CD4-positive, alpha-beta T cell treated with Interleukin-1 beta for 1 hour (primary cell): ENCODE measurements around the gene ISM2.
"Not testable (repeated sequence)": the region's sequence is repeated elsewhere in the genome, so short reads cannot be mapped to it uniquely, and the experiment has no call there.

Experiments used
- DNase-seq, 2 donors: peaks; one replicate each; pipeline ENCODE4 v3.0.0-alpha.2; 2020 to 2022

ISM2 gene

DNA sequence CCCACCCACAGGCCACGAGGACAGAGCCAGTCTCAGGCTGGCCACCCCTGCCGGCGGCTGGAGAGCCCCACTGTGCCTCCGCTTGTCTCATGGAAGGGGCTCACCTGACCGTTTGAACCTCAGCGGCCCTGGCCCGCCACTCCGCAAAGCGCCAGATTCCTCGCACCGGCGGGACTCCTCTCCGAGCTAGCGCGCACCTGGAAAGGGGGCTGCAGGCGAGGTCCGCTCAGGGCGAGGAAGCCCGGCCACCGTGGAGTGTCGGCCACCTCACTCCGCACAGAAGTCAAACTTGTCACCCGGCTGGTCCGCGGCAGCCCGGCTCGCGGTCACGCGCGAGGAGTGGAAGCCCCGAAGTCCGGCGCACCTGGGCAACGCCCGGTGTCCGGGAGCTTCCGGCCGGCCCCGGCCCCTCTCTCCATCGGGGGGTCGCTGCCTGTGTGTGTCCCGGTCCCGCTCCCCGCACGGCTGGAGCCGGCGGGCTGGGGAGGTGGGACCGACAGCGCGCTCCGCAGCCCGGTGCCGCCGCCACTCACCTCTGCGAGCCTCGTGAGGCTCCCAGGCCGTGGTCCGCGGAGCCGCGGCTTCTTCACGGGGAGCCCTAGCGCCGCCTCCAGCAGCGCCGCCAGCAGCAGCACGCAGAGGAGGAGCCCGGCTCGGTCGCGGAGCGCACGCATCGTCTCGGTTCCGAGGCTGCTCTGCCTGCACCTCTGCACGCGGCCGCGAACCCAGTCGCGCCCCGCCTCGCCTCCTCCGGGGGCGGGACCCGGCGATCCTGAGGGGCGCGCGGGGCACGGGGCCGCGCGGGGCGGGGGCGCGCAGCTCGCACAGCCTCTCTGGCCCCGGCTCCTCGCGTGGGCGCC lies at the start of gene ISM2:
ISM2 (minus strand) TSS at position 697 of the 860 bp plus-strand sequence; CDS start at position 674, 23 bp downstream.
- peak; percentile 13 to 20 for DNase-seq

GRCh38 chr14:77547512-77548180 lies 49.0 kb upstream of the ISM2 start:
- no peak for DNase-seq

GRCh38 chr14:77545171-77545570 lies 46.6 kb upstream of the ISM2 start:
- DNase-seq = not testable (repeated sequence)

DNA sequence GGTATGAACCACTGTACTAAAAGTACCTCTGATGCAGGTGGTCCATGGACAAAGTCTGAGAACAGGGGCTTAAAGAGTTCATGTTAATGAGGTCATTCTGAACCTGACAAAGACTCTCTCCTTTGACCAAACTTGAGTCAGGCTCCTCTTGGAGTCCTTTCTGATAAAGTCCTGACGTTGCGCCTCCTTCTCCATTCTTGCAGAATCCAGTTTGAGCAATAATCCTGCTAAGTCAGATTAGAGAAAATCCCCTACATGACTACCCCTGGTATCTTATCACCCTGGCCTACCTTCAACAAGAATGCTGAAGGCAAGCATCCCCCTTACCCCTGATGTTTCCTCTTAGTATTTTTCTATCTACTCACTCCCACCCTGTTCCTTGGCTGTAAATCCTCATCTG lies 46.0 kb upstream of the ISM2 start:
- no peak for DNase-seq

DNA sequence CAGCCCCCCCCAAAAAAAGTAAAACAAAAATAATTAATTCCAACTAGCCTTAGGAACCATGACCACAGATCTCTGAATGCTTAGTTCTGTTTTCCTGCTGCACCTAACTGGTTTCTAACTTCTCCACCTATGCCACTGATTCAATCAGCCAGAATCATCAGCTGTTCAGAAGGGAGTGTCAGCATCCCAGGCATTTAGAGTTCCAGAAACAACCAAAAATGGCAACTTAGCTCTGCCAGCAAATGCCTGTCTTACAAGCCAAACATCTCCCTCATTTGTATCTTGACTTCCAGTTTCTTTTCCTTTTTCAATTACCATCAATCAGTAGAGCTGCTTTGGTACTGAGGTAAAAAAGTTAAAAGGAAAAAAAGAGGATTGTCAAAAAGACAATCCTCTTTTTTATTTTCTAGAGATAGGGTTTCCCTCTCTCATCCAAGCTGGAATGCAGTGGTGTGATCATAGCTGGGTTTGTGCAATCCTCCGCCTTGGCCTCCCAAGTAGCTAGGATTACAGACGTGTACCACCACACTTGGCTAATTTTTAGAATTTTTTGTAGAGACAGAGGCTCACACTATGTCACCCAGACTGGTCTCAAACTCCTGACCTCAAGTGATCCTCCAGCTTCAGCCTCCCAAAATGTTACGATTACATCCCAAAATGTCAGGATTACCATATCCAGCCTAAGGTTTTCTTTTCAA lies 45.2 kb upstream of the ISM2 start:
- DNase-seq = no peak

DNA sequence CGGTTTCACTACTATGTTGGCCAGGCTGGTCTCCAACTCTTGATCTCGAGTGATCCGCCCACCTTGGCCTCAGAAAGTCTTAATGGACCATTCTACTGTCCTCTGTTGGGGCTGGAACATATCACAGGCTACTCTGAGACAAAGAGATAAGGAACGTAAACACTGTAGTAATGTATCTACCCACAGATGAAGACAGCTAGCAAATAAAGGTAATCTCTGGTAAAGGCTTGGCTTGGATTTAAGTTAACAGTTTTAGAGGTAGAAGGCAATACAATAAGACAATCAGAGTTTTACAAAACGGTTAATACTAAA lies 44.6 kb upstream of the ISM2 start:
- no peak for DNase-seq

DNA sequence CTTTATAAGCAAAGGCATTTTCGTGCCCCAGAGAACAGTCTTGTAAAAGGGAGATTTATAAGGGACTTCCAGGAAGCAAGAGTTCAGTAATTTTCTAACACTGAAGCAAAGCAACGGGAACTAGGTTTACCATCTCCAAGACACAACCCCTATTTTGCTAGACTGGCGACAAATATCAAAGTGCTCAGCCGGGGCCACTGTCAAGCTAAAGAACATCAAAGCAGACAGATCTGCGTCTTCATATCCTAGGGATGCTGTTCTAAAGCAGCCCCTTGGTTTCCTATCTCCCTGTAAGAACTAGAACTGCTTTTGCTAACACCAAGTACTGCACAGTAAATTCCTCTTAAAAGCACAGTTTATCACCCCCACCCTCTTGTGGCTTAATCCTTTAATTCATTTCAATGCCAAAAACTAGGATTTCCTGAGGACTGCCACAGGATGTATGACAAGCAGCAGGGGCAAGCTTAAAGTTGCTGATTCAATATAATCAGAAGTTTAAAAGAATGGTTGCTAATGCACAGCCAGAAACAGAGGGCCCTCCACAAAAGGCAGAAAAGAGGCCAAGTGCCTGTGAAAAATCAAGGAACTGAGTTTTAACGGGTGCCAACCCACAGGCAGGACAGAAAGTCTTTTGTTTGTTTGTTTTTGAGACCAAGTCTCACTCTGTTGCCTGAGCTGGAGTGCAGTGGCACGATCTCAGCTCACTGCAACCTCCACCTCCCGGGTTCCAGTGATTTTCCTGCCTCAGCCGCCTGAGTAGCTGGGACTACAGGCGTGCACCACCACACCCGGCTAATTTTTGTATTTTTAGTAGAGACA lies 44.0 kb upstream of the ISM2 start:
- DNase-seq = no peak

DNA sequence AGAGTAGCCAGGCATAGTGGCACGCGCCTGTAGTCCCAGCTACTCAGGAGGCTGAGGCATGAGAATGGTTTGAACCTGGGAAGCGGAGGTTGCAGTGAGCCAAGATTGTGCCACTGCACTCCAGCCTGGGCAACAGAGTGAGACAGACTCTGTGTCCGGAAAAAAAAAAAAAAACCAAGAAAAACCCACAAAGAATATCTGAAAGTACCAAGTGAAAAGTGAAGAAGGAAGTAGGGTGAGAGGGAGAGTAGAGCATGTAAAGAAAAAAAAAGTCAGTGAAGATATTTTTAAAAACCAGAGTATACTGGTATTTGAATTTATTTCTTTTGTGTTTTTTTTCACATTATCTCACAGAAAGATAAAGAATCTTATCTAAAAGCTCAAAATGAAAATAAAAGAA lies 43.3 kb upstream of the ISM2 start:
- DNase-seq = no peak

GRCh38 chr14:77536951-77537350 lies 38.3 kb upstream of the ISM2 start:
- DNase-seq = not testable (repeated sequence)

- DNase-seq = no peak
These were observed 32.5 kb upstream of the ISM2 start for GRCh38 chr14:77531071-77531470.

GRCh38 chr14:77529963-77530362 lies 31.3 kb upstream of the ISM2 start:
- DNase-seq = no peak

- DNase-seq = no peak
These were observed 30.6 kb upstream of the ISM2 start for GRCh38 chr14:77529213-77529612.

- DNase-seq = not testable (repeated sequence)
These were observed 30.1 kb upstream of the ISM2 start for GRCh38 chr14:77528701-77529100.

DNA sequence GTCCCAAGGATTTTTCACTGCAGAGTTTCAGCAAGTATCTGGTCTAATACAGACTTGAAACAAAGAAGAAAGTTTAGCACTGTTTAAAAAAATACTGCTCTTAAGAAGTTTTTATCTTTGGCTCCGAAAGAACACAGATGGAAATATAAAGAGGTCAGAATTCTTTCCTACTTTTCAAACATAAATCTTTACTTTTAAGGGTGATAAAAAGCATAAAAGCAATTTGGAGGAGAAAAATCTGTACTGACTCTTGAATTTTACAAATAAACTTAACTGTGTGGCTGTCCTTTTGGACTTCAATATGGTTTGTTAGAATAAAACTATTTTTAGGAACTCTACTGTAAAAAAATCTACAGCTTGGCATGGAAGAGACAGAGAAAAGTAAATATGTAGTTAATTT lies 27.6 kb upstream of the ISM2 start:
- no peak for DNase-seq

DNA sequence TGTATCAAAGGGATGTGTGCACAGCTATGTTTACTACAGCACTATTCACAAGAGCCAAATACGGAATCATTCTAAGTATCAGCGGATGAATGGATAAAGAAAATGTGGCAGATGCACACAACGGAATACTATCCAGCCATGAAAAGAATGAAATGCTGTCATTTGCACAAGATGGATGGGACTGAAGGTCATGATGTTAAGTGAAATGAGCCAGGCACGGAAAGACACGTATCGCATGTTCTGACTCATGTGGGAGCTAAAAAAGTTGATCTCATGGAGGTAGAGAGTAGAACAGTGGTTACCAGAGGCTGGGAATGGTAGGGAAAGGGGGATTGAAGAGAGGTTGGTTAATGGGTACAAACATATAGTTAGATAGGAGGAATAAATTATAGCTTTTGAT lies 25.9 kb upstream of the ISM2 start:
- no peak for DNase-seq

GRCh38 chr14:77523109-77523508 lies 24.5 kb upstream of the ISM2 start:
- DNase-seq = no peak

DNA sequence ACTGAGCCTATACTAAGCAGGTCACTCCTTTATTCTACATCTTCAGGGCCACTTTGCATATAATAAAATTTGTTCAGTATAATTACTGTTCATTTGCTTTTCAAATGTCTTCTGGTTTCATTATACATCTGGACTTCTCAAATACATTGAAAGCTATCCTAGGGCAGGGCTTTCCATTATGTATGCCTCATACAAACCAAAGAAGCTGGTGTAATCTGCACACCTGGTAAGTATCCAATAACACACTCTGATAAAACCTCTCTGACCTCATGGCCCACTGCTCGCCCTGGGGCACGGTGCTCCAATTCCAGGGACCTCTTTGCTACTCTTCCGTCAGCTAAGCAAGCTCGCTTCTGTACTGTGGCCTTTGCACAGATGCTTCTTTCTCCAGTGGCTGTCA lies 21.9 kb upstream of the ISM2 start:
- no peak for DNase-seq

DNA sequence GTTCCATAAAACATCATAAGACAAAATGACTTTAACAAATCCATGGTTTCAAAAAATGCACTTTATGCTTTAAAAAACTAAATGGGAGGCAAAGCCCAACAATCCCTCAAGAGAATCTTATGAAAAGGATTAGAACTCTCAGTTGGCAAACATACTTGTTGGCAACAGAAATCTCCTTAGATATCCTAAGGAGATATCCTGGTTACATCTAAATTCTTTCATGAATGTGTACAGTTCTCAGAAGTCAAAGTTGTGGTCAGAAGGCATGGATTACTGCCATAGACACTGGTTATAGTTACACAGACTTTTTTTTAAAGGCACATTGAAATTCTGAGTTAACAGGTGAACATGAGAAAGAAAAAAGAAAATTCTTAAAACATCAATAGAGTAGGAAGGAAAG lies 17.5 kb upstream of the ISM2 start:
- no peak for DNase-seq

GRCh38 chr14:77511486-77512162 lies 13.0 kb upstream of the ISM2 start:
- DNase-seq = no peak

DNA sequence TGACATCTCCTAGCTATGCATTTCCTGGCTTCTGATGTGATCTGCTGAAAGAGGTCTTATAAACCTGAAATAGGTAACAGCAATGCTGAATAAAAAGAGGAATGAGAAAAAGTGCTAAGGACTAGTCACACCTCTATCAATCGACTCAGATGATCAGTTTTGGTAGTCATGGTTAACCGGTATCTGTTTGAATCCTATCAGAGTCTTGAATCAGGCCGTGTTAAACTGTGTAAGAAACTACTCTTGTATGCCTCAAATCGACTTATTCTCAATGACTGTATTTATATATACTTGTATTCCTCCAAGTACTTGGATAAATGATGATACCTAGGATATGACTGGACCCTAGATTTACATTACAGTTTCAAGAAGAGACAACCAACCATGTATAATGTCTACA lies 10.8 kb upstream of the ISM2 start:
- DNase-seq = no peak

DNA sequence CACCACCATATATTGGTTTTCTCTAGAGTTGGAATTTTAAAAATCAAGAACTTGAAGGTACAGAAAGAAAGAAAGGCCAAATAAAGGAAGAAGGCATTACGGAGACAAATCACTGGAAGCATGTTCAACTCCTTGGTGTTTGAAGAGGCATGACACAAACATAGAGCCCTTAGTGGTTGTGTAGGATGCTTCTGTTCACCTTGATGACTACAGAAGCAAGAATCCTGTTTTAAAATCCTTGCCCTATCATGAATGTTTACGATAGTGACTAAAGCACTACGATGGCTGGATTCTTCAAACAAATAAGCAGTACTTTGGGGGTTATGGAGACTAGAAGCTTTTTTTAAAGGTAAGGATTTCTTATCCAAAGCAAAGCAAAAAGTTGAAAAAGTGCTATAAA lies 10.3 kb upstream of the ISM2 start:
- no peak for DNase-seq

- no peak for DNase-seq
These were observed 9.6 kb upstream of the ISM2 start for GRCh38 chr14:77508249-77508648.

GRCh38 chr14:77507762-77508161 lies 9.1 kb upstream of the ISM2 start:
- DNase-seq = no peak
